Hematopoietic multipotent progenitor cell (in vitro differentiated cells): ENCODE measurements around the gene EXOC3L4. TPM values are rescaled to one million over a fixed set of nuclear protein-coding genes. Genes with fewer than 3 reads are reported as not detected.
"Not testable (repeated sequence)": the region's sequence is repeated elsewhere in the genome, so short reads cannot be mapped to it uniquely, and the experiment has no call there.

ENCODE experiments used
- DNase-seq, 3 donors: peaks; one replicate each; pipeline ENCODE4 v3.0.0-alpha.2; 2011 to 2015; ENCODE audit warnings: low read depth in 2 of 3, low spot score in 2 of 3
- total RNA-seq: library from RNA; depleted of rRNA; stranded (reverse); fragments of >200 nt; gene quantifications from one replicate; pipeline ENCODE4 v1.2.3, GENCODE V29; 2012

The EXOC3L4 gene
- total RNA-seq, 1 donor = 0.27 TPM

GRCh38 chr14:103141117-103141796 is 46.7 kb downstream of the EXOC3L4 start:
- peak in 2 of 3 donors; percentile 46 to 70 for DNase-seq

GRCh38 chr14:103142026-103142425 is 47.5 kb downstream of the EXOC3L4 start:
- no peak for DNase-seq

GRCh38 chr14:103142721-103143302 is 48.3 kb downstream of the EXOC3L4 start:
- DNase-seq = no peak

- DNase-seq = no peak
These were observed 49.0 kb downstream of the EXOC3L4 start for GRCh38 chr14:103143506-103143905.

- no peak for DNase-seq
These were observed 49.6 kb downstream of the EXOC3L4 start for GRCh38 chr14:103144085-103144484.

- DNase-seq = no peak
These were observed 51.7 kb downstream of the EXOC3L4 start for GRCh38 chr14:103146141-103146709.

GRCh38 chr14:103149351-103150237 is 55.1 kb downstream of the EXOC3L4 start:
- DNase-seq = no peak

GRCh38 chr14:103151270-103151945 is 56.9 kb downstream of the EXOC3L4 start:
- no peak for DNase-seq

GRCh38 chr14:103155010-103155409 is 60.5 kb downstream of the EXOC3L4 start:
- DNase-seq = no peak

GRCh38 chr14:103155416-103155815 is 60.9 kb downstream of the EXOC3L4 start:
- DNase-seq = not testable (repeated sequence)

- DNase-seq = no peak
These were observed 61.4 kb downstream of the EXOC3L4 start for GRCh38 chr14:103155826-103156394.

- no peak for DNase-seq
These were observed 62.3 kb downstream of the EXOC3L4 start for GRCh38 chr14:103156651-103157378.

- DNase-seq = no peak
These were observed 63.4 kb downstream of the EXOC3L4 start for GRCh38 chr14:103157969-103158368.

- no peak for DNase-seq
These were observed 64.2 kb downstream of the EXOC3L4 start for GRCh38 chr14:103158688-103159087.

Other genes starting within 250 kb of the EXOC3L4 start
- gene AMN, start 172.1 kb upstream of the EXOC3L4 start, total RNA-seq = 3.0 TPM
- gene CDC42BPB, start 37.2 kb upstream of the EXOC3L4 start, total RNA-seq = 24.0 TPM
- gene LBHD2, start 10.5 kb upstream of the EXOC3L4 start, total RNA-seq = not detected
- gene TNFAIP2, start 28.7 kb downstream of the EXOC3L4 start, total RNA-seq = 50.6 TPM
- gene EIF5, start 239.5 kb downstream of the EXOC3L4 start, total RNA-seq = 166 TPM